HG03196 (cell line): ENCODE data around the gene ATXN7L1.
"Not testable (repeated sequence)": the region's sequence is repeated elsewhere in the genome, so short reads cannot be mapped to it uniquely, and the experiment has no call there.

Experiments used
- ATAC-seq: cut with Tn5 transposase; IDR thresholded peaks from one replicate; pipeline ENCODE4 v1.9.1; 2021; ENCODE audit not compliant: unreplicated experiment

ATXN7L1 gene

GRCh38 chr7:105748701-105749100, 127.7 kb downstream of the ATXN7L1 start:
- no peak for ATAC-seq

DNA sequence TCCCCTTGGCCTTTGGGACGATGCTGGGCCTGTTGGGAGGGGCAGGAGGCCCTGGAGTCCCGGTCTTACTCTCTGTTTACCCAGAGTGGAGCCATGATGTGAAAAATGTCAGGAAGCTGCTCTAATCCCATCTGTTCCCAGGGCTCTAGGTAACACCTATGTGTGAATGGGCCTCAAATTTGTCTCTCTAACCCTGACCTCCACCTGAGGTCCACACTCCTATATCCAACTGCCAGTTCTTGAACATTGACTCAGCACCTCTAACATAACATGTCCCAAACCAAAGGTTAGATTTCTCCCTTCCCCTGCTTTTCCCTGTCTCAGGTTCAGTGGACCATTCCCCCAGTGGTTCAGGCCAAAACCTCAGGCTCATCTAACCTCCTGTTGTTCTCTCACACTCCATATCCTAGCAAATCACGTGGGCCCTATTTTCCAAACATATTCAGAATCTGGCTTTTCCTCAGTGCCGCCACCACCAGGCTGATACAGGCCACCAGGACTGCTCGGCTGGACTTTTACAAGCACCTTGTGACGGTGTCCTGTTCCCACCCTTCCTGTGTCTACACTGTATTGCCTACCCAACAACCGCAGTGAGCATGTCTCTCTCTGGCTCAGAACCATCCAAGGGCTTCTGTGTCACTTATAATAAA, 130.6 kb downstream of the ATXN7L1 start:
- no peak for ATAC-seq

GRCh38 chr7:105744258-105744657, 132.1 kb downstream of the ATXN7L1 start:
- no peak for ATAC-seq

GRCh38 chr7:105743351-105744090, 132.9 kb downstream of the ATXN7L1 start:
- no peak for ATAC-seq

GRCh38 chr7:105742787-105743186, 133.6 kb downstream of the ATXN7L1 start:
- ATAC-seq = no peak

DNA sequence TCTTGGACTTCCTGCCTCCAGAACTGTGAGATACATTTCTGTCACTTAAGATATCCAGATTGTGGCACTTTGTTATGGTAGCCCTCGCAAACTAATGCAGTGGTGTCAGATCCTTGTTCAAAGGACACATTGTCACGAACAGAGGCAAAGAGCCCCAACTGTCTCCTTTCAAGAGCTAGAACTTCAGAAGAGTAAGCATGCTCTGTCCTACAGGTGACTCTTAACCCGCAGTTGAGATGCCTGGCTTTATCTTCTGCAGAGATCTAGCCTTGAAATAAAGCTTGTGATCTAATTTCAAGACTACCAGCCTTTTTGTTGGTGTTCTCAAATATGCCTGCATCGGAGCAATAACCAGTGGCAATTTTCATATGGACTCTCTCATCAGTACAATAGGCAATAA, 134.4 kb downstream of the ATXN7L1 start:
- no peak for ATAC-seq

GRCh38 chr7:105738133-105738532, 138.3 kb downstream of the ATXN7L1 start:
- ATAC-seq = no peak

DNA sequence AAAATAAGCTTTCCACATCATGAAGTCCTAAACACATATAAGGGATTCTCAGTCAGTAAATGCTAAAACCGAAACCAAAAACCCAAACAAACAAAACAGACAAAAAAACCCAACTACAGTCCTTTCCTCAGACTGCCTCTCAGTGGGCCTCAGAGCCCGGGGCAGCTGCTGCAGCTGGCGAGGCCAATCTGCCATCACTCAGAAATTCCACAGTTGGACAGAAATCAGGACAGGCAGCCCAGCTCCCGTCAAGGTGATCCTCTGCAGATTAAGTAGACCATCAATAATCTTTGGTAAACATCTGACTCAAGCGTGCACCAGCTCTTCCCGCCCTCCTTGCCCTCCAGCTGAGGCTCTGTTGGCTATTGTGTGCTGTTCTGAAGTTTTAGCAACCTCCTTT, 142.2 kb downstream of the ATXN7L1 start:
- ATAC-seq = no peak

GRCh38 chr7:105731042-105731441, 145.4 kb downstream of the ATXN7L1 start:
- ATAC-seq = no peak

DNA sequence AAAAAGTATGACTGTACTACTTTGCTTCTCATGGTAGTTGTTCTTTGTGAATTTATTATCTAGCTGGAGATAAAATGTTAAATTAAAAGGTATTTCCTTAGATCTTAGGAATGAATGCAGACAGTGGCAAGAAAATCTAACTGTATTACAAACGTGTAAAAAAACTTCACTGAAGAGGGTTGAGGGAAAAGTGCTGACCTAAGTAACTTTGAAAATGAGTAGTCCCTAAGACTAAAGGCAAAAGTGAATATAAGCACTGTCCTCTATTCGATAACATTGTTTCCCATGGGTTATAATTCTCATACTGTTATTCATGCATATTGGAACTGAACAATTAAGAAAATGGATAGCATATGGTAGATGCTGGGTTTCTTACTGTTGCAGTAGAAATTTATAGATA, 148.4 kb downstream of the ATXN7L1 start:
- no peak for ATAC-seq

- ATAC-seq = no peak
These were observed 151.7 kb downstream of the ATXN7L1 start for GRCh38 chr7:105724688-105725087.

DNA sequence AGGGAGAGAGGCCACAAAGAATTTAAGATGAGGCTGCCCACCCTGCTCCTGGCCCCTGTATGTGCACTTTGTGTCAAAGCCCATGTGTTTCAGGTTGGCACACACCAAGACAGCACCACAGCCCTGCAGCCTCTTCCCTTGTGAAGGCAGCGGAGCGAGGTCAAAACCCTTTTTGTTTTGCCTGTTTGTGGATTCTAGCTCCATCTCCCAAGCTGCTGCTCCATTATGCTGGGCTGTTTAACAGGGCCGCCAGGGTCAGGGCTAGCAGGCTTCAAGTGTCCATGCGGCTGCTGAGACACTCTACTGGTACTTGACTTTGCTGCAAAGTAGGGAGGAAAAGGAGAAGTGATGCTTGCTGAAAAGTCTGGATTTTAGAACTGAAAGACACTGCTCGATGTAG, 152.8 kb downstream of the ATXN7L1 start:
- ATAC-seq = no peak

GRCh38 chr7:105721571-105722104, 154.8 kb downstream of the ATXN7L1 start:
- no peak for ATAC-seq

DNA sequence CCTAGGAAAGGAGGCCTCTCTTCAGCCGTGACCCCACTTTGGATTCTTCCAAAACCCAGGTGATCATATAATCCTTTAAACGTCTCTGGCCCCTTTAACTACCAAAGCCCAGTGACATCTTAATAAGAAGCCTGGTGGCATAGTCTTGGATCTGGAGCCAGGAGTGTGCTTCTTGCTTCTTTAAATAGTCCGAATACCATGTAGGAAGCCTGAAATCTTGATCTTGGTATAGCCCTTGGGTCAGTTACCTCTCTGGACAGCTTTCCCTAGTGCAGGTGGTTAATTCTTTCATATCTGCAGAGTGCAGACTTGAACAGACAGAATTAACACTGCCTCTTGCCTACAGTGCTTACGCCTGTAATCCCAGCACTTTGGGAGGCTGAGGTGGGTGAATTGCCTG, 156.5 kb downstream of the ATXN7L1 start:
- ATAC-seq = no peak

GRCh38 chr7:105719395-105719794, 157.0 kb downstream of the ATXN7L1 start:
- no peak for ATAC-seq

DNA sequence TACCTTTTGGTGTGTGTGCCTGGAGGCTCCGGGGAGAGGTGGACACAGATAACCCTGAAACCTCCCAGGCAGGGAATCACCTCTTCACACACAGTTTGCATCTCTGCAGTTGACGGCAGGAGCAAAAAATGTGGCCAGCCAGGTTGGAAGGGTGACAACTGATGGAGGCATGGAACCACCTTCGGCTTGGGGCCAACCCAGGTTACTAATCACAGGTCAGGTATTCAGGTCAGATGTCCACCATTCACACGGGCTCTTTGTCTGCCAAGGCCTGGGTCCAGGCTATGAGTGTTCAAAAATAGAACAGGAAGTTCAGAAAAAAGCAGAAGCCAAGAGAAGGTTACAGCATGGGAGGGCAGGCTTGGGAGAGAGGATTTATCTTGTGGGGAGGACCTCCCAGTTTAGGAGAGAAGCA, 157.9 kb downstream of the ATXN7L1 start:
- ATAC-seq = no peak

GRCh38 chr7:105715528-105715927, 160.9 kb downstream of the ATXN7L1 start:
- no peak for ATAC-seq

- no peak for ATAC-seq
These were observed 162.6 kb downstream of the ATXN7L1 start for GRCh38 chr7:105713488-105714465.

DNA sequence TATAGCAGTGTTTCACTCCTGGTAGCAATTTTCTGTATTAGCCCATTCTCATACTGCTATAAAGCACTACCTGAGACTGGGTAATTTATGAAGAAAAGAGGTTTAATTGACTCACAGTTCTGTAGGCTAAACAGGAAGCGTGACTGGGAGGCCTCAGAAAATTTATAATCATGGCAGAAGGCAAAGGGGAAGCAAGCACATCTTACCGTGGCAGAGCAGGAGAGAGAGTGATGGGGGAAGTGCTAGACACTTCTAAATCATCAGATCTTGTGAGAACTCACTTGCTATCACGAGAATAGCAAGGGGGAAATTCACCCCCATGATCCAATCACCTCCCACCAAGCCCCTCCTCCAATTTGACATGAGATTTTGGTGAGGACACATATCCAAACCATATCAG, 163.5 kb downstream of the ATXN7L1 start:
- no peak for ATAC-seq

GRCh38 chr7:105711726-105712402, 164.5 kb downstream of the ATXN7L1 start:
- ATAC-seq = no peak

GRCh38 chr7:105710720-105711119, 165.7 kb downstream of the ATXN7L1 start:
- ATAC-seq = not testable (repeated sequence)
